Measurements from ENCODE around the gene VPS39.

- TF ChIP-seq CTCF (optimal IDR thresholded peaks at IDR 0.05 in 1 of 3, IDR thresholded peaks at IDR 0.05 in 1 of 3, conservative IDR thresholded peaks at IDR 0.05 in 1 of 3; ENCODE audit: extremely low read depth in 1 of 3, insufficient read depth in 2 of 3, low read length in 3 of 3) (no peak), EZH2 (IDR thresholded peaks at IDR 0.05; ENCODE audit: low read length) (no peak)
Measured at GRCh38 chr15:42145546-42146455, 62.3 kb downstream of the VPS39 start.
